K562 (cell line): ENCODE data around the gene MDH2. TPM values are rescaled to one million over a fixed set of nuclear protein-coding genes. Genes with fewer than 3 reads are reported as not detected.
A peak's percentile ranks its signal among the peaks of the same experiment; 100 is the strongest.

Experiments used
- ATAC-seq: fragments of 200-7000 bp; cut with Tn5 transposase; 3 replicates; pipeline ENCODE4 v1.9.1; 2020; ENCODE audit warnings: moderate library complexity
- BruUV-seq: library from RNA; stranded (reverse); fragments of 400-500 nt; replicated peaks from 2 replicates; lab custom pipeline; 2021; lab: Mats Ljungman, UMichigan
- CTCF ChIA-PET: fragments of 300-600 bp; formaldehyde crosslinking; extraction: SDS; loops from one replicate; lab custom pipeline; 2021; ENCODE audit warnings: low intra/inter-chr PET ratio; lab: Yijun Ruan, JAX
- POLR2A ChIA-PET: fragments of 300-600, 350-650 bp; sonication (Branson Sonifier 250); formaldehyde crosslinking; extraction: SDS; loops from one replicate; lab custom pipeline; 2021; ENCODE audit warnings: antibody characterized with exemption, inconsistent platforms; lab: Yijun Ruan, JAX
- DNase-seq, 4 experiments: peaks; one replicate each; pipeline versions ENCODE4 v3.0.0 to v3.0.0-alpha.2; 2011 to 2018; ENCODE audit warnings: low spot score in 3 of 4, mixed read lengths in 3 of 4; ENCODE audit errors: extremely low read depth in 1 of 4
- FAIRE-seq: peaks from 2 replicates; lab custom pipeline; 2011; peaks lifted over from hg19 to GRCh38; lab: Jason Lieb, UNC
- H2AFZ ChIP-seq: 2 replicates; pipeline ENCODE4 v1.6.0; 2011; ENCODE audit warnings: low read depth, low read length, control low read depth, inconsistent platforms
- H3K27ac ChIP-seq: fragments of 200-600 bp; 3 replicates; pipeline ENCODE4 v1.8.0; 2011; ENCODE audit warnings: low read depth, mild to moderate bottlenecking, control low read depth, inconsistent platforms, low read length, moderate library complexity, mixed read lengths; ENCODE audit errors: extremely low read depth
- H3K27me3 ChIP-seq, 2 experiments: fragments of 300-600 bp in 1 of 2; 2 replicates in 1 of 2; 3 replicates in 1 of 2; pipeline versions ENCODE4 v1.6.0 to v1.8.0; 2011; ENCODE audit warnings: inconsistent platforms in 2 of 2, low read length in 2 of 2, mild to moderate bottlenecking in 1 of 2, mixed read lengths in 1 of 2, moderate library complexity in 1 of 2; ENCODE audit not compliant: control insufficient read depth in 2 of 2, insufficient read depth in 2 of 2
- H3K36me3 ChIP-seq: fragments of 300-600 bp; 3 replicates; pipeline ENCODE4 v1.8.0; 2011; ENCODE audit warnings: mild to moderate bottlenecking, low read length, inconsistent platforms; ENCODE audit not compliant: control insufficient read depth, insufficient read depth
- H3K4me1 ChIP-seq, 2 experiments: fragments of 200-600 bp in 1 of 2; replicated peaks in 1 of 2; 2 replicates in 1 of 2; 3 replicates in 1 of 2; pipeline versions ENCODE4 v1.5.1 to v1.8.0; 2011; ENCODE audit warnings: inconsistent platforms in 2 of 2, low read length in 2 of 2, mild to moderate bottlenecking in 1 of 2, mixed read lengths in 1 of 2, moderate library complexity in 1 of 2; ENCODE audit not compliant: control insufficient read depth in 2 of 2, insufficient read depth in 2 of 2
- H3K4me2 ChIP-seq: 2 replicates; pipeline ENCODE4 v1.6.1; 2011; ENCODE audit warnings: low read length, control low read depth, inconsistent platforms, mixed read lengths; ENCODE audit not compliant: insufficient read depth
- H3K4me3 ChIP-seq: fragments of 200-600 bp; sonication (generic), shearing (Covaris generic); 2 replicates; pipeline ENCODE4 v1.5.1; 2016; ENCODE audit warnings: control low read depth, inconsistent platforms
- H3K79me2 ChIP-seq: fragments of 200-600 bp; 3 replicates; pipeline ENCODE4 v1.8.0; 2011; ENCODE audit warnings: low read length, inconsistent platforms; ENCODE audit not compliant: control insufficient read depth, insufficient read depth
- H3K9ac ChIP-seq, 2 experiments: 2 replicates each; pipeline versions ENCODE4 v1.6.0 to v1.6.1; 2011; ENCODE audit warnings: low read depth in 2 of 2, low read length in 2 of 2, control low read depth in 1 of 2, inconsistent platforms in 1 of 2, mild to moderate bottlenecking in 1 of 2, mixed read lengths in 1 of 2; ENCODE audit not compliant: insufficient read depth in 1 of 2
- H3K9me1 ChIP-seq: one replicate; pipeline ENCODE4 v1.6.0; 2011; ENCODE audit warnings: inconsistent platforms, mild to moderate bottlenecking, low read length, moderate library complexity; ENCODE audit not compliant: control insufficient read depth, insufficient read depth
- H3K9me3 ChIP-seq: replicated peaks from 2 replicates; pipeline ENCODE4 v1.5.1; 2011; ENCODE audit warnings: low read depth, low read length, inconsistent platforms; ENCODE audit not compliant: control insufficient read depth, insufficient read depth
- H4K20me1 ChIP-seq: replicated peaks from 2 replicates; pipeline ENCODE4 v1.6.1; 2011; ENCODE audit warnings: low read length, inconsistent platforms, mixed read lengths; ENCODE audit not compliant: control insufficient read depth, insufficient read depth
- ADNP ChIP-seq: fragments of 200-800 bp; sonication (Bioruptor generic); IDR thresholded peaks from 2 replicates; pipeline ENCODE4 v1.6.1; 2016; ENCODE audit warnings: missing genetic modification characterization, missing compliant biosample characterization
- MTA2 ChIP-seq: fragments of 450-650 bp; IDR thresholded peaks from 2 replicates; pipeline ENCODE4 v1.6.1; 2016; ENCODE audit warnings: low read depth
- ZNF121 ChIP-seq: sonication (generic); formaldehyde crosslinking; conservative IDR thresholded peaks from 2 replicates; pipeline ENCODE4 v1.8.0; 2022; ENCODE audit warnings: missing genetic modification reagents
- ZNF197 ChIP-seq: fragments of 200-800 bp; sonication (Bioruptor generic); IDR thresholded peaks from 2 replicates; pipeline ENCODE4 v1.6.1; 2016; ENCODE audit warnings: low read depth, missing genetic modification characterization, missing compliant biosample characterization
- ZNF263 ChIP-seq: sonication (generic); formaldehyde crosslinking; IDR thresholded peaks from 2 replicates; pipeline ENCODE4 v1.8.0; 2022; ENCODE audit warnings: mild to moderate bottlenecking, missing genetic modification reagents, borderline replicate concordance
- WGBS: fragments of 100-300 bp; shearing (Covaris generic); methylation state at CpG from one replicate; pipeline ENCODE4 v1.1.6; 2016; ENCODE audit warnings: low coverage, mixed read lengths; ENCODE audit not compliant: insufficient coverage; ENCODE audit errors: missing lambda C conversion rate; 5-methylcytosine and 5-hydroxymethylcytosine counted together
- in situ Hi-C: fragments of 300-500 bp; cut with MboI; formaldehyde crosslinking; loops from 4 replicates; pipeline ENCODE4 v1.15.0; 2018; ENCODE audit warnings: inconsistent platforms, mixed read lengths
- intact Hi-C: fragments of 100-400 bp; cut with micrococcal nuclease; formaldehyde crosslinking; loops from 2 replicates; pipeline ENCODE4 v1.14.2; 2022
- polyA plus RNA-seq, 8 experiments: library from polyadenylated mRNA; depleted of rRNA in 4 of 8; stranded (reverse) in 5 of 8; unstranded in 3 of 8; fragments of >200 nt; fragmentation: Nextera tagmentation in 2 of 8; fragmentation: Illumina TruSeq in 1 of 8; extraction: Ambion mirVana in 2 of 8; extraction: Trizol in 1 of 8; gene quantifications; 2 replicates each; pipeline versions ENCODE4 v1.2.1 to v1.2.3, GENCODE V29; 2011 to 2014; ENCODE audit warnings: inconsistent platforms in 1 of 8, missing spikeins in 1 of 8
- total RNA-seq, 7 experiments: library from RNA; depleted of rRNA in 6 of 7; stranded (reverse); fragments of >200 nt in 6 of 7; fragmentation: Illumina TruSeq in 2 of 7; extraction: Trizol in 2 of 7; gene quantifications; 2 replicates each; pipeline versions ENCODE4 v1.2.1 to v1.2.3, GENCODE V29; 2011 to 2021; ENCODE audit warnings: low replicate concordance in 1 of 7
- TF ChIP-seq, protein P1 (sequence below): fragments of 450-650 bp; conservative IDR thresholded peaks from 2 replicates; pipeline ENCODE4 v1.6.1; 2016; ENCODE audit warnings: missing genetic modification characterization, low read depth, mild to moderate bottlenecking, control low read depth, missing compliant biosample characterization

Gene MDH2
- total and polyA plus RNA-seq, 9 of the 15 experiments (the other 6 are each of a cell fraction or from before 2014, with no cell fraction given): 106 to 701 (median 242) TPM

DNA sequence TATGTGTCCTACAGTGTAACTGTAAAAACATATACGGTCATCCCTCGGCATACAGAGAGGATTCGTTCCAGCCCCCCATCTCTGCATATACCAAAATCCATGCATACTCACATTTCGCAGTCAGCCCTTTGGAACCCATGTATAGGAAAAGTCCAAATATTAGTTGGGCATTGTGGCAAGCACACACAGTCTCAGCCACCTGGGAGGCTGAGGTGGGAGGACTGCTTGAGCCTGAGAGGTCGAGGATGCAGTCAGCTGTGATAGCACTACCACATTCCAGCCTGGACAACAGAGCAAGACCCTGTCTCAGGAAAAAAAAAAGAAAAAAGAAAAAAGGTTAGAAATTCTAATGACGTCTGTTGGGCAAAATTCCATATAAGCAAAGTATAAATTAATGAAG, 29.1 kb downstream of the MDH2 start:
- intact Hi-C loops (no loop called here), in situ Hi-C loops (no loop called here)
- Histone ChIP-seq H2AFZ (no peak overlapping the region), H3K9ac (no peak overlapping the region), H3K9me3 (no peaks in the 10 kb centered on the region; the same call in none of the 2 replicates), H3K4me2 (no peak overlapping the region), H3K36me3 (no peaks in the 10 kb centered on the region), H3K27me3 (peaks cover 0 to 5% of the 10 kb centered on the region in 2 experiments; a peak in 1 of 5 replicates), H3K4me3 (no peak overlapping the region), H3K79me2 (no peaks in the 10 kb centered on the region), H3K4me1 (peaks cover 8 to 28% of the 10 kb centered on the region in 2 experiments), H4K20me1 (no peaks in the 10 kb centered on the region), H3K27ac (no peak overlapping the region)
- POLR2A ChIA-PET: no interaction called here
- CTCF ChIA-PET: no interaction called here
- no peak for DNase-seq
- no peak for ATAC-seq
- TF ChIP-seq ZNF263 (CRISPR knock-in tag): peak; percentile 65
- 0 out of 2 replicates have a peak, but pooled peaks have one; percentile 10 for TF ChIP-seq ZNF197
- TF ChIP-seq ZNF121 (CRISPR knock-in tag): peak; percentile 91
- TF ChIP-seq MTA2: no peak
- TF ChIP-seq, protein P1, sequence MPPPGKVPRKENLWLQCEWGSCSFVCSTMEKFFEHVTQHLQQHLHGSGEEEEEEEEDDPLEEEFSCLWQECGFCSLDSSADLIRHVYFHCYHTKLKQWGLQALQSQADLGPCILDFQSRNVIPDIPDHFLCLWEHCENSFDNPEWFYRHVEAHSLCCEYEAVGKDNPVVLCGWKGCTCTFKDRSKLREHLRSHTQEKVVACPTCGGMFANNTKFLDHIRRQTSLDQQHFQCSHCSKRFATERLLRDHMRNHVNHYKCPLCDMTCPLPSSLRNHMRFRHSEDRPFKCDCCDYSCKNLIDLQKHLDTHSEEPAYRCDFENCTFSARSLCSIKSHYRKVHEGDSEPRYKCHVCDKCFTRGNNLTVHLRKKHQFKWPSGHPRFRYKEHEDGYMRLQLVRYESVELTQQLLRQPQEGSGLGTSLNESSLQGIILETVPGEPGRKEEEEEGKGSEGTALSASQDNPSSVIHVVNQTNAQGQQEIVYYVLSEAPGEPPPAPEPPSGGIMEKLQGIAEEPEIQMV (tag): no peak
- TF ChIP-seq ADNP (tag): 0 out of 2 replicates have a peak, but pooled peaks have one; percentile 4
- TF ChIP-seq, all 486 proteins: peak for 4
- BruUV-seq: no TSS peak
- 73% methylated on average over 5 of the region's 6 CpGs for WGBS
- no peaks in the 10 kb centered on the region for H3K9me1 ChIP-seq
- peak; percentile 52 for FAIRE-seq
